ENCODE data around the gene KIF1B.
"Not testable (repeated sequence)": the region's sequence is repeated elsewhere in the genome, so short reads cannot be mapped to it uniquely, and the experiment has no call there.

KIF1B gene

DNA sequence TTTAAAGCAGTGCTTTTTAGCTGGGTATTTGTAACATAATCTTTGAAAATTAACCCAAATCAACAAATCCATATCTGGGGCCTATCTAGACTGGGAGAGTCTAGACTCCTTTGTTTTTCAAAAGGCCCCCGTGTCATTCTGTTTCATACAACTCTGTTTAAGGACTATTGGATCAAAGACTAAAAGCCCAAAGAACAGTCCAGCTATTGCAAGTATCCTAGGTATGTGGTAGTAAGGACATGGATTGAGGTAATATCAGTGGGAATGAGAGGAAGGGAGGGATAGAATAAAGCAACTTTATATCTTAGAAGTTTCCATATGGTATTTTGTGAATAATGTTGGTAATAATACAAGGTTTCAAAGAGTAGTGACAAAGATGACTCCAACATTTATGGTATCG is 18.2 kb downstream of the KIF1B start:
- no peak for FAIRE-seq

DNA sequence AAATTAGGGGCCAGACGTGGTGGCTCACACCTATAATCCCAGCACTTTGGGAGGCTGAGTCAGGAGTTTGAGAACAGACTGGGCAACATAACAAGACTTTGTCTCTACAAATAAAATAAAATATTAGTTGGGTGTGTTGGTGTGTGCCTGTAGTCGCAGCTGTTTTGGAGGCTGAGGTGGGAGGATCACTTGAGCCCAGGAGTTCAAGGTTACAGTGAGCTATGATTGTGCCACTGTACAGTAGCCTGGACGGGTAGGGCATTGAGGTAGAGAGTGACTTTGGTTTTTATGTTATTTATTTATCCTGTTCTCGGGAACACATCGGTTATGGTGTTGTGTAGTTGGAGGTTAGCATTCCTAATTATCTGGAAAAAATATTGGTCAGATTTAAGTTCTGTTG is 19.5 kb downstream of the KIF1B start:
- FAIRE-seq (no peak), DNase-seq (ENCODE audit: insufficient read length, low spot score) (no peak)
- TF ChIP-seq POLR2AphosphoS5 (IDR thresholded peaks at IDR 0.05; ENCODE audit: low read depth, low read length) (no peak), PAX5 (IDR thresholded peaks at IDR 0.05; ENCODE audit: insufficient read depth, low read length, severe bottlenecking) (no peak), SPI1 (IDR thresholded peaks at IDR 0.05; ENCODE audit: low read depth, low read length) (no peak), TAF1 (IDR thresholded peaks at IDR 0.05; ENCODE audit: low read depth, low read length) (no peak), POLR2A (IDR thresholded peaks at IDR 0.05; ENCODE audit: low read depth, low read length) (no peak), POU2F2 (IDR thresholded peaks at IDR 0.05; ENCODE audit: low read depth, low read length) (no peak)

More for the DNA sequence above, 18.2 kb downstream of the KIF1B start:
- no peak for DNase-seq (ENCODE audit: insufficient read length, low spot score)
- TF ChIP-seq POLR2A (IDR thresholded peaks at IDR 0.05; ENCODE audit: low read depth, low read length), result no peak
- no peak for TF ChIP-seq PAX5 (IDR thresholded peaks at IDR 0.05; ENCODE audit: insufficient read depth, low read length, severe bottlenecking)
- no peak for TF ChIP-seq POU2F2 (IDR thresholded peaks at IDR 0.05; ENCODE audit: low read depth, low read length)
- no peak for TF ChIP-seq TAF1 (IDR thresholded peaks at IDR 0.05; ENCODE audit: low read depth, low read length)
- no peak for TF ChIP-seq POLR2AphosphoS5 (IDR thresholded peaks at IDR 0.05; ENCODE audit: low read depth, low read length)
- no peak for TF ChIP-seq SPI1 (IDR thresholded peaks at IDR 0.05; ENCODE audit: low read depth, low read length)

DNA sequence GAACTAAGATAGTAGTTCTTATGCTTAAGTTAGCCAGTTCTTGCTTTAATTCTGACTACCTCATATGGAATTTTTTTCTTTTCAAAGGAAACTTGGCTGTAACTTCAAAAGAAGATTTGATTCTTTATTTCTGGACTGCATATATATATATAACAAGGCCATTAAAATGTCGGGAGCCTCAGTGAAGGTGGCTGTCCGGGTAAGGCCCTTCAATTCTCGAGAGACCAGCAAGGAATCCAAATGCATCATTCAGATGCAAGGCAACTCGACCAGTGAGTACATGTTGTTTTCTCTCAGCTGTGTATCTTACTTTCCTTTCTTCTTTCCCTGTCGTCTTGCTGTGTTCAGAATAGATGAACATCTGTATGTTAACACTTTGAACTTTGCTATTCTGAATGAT is 21.8 kb downstream of the KIF1B start:
- FAIRE-seq (no peak), DNase-seq (ENCODE audit: insufficient read length, low spot score) (no peak)
- TF ChIP-seq POU2F2 (IDR thresholded peaks at IDR 0.05; ENCODE audit: low read depth, low read length) (no peak), PAX5 (IDR thresholded peaks at IDR 0.05; ENCODE audit: insufficient read depth, low read length, severe bottlenecking) (no peak), POLR2AphosphoS5 (IDR thresholded peaks at IDR 0.05; ENCODE audit: low read depth, low read length) (no peak)

DNA sequence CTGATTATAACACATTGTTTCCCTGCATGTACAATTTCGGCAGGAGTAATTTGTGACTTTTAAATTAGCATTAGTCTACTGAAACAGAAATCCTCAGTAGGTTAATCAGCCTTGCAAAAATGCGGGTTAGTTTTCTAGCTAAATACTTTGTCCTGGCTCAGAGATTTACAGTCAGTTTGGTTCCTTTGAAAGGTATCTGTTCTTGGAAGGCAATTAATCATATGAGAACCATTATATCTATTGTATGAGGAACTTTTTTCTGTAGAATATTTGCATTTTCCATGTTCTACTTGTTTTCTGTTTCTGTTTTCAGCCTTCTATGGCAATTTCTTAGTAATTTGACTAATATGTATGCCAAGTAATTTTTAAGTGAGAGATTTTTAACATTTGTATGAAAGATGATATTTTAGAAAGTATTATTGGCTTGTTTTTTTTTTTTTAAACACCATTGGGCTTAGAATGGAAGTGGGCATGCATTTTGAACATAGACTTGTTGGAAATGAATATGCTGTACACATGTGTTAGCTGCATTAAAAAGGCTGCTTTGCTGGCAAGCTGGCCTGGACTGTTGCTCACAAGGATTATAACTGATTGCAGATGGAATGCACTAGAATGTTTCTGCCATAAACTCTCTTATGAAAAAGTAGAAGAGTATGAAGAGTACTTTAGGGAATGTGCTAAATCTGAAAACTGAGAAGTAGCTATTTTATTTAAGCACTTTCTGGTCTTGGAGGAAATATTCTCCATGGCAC is 26.2 kb downstream of the KIF1B start:
- DNase-seq (ENCODE audit: insufficient read length, low spot score) (no peak), FAIRE-seq (no peak)
- TF ChIP-seq POU2F2 (IDR thresholded peaks at IDR 0.05; ENCODE audit: low read depth, low read length), result no peak
- TF ChIP-seq TAF1 (IDR thresholded peaks at IDR 0.05; ENCODE audit: low read depth, low read length), result no peak
- no peak for TF ChIP-seq PAX5 (IDR thresholded peaks at IDR 0.05; ENCODE audit: insufficient read depth, low read length, severe bottlenecking)
- TF ChIP-seq SPI1 (IDR thresholded peaks at IDR 0.05; ENCODE audit: low read depth, low read length), result no peak
- TF ChIP-seq POLR2A (IDR thresholded peaks at IDR 0.05; ENCODE audit: low read depth, low read length), result no peak
- no peak for TF ChIP-seq POLR2AphosphoS5 (IDR thresholded peaks at IDR 0.05; ENCODE audit: low read depth, low read length)

DNA sequence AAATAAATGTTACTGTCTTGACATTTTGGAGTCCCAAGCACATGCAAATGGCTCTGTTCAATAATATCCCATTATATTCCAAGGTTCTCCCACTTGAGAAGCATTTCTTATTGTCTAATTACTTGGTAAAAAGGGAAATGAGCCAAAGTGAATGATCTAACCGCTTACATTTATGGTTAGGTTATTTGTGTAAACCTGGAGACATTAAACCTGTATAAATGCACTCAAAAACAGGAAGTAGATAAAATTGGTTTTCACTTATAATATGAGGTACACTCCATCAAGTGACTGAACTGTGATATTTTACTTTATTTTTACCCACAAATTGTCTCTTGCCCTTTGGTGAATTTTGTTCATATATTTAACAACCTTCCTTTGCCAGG is 26.8 kb downstream of the KIF1B start:
- DNase-seq (ENCODE audit: insufficient read length, low spot score) (no peak), FAIRE-seq (no peak)
- TF ChIP-seq SPI1 (IDR thresholded peaks at IDR 0.05; ENCODE audit: low read depth, low read length) (peak; percentile 70; the same call in 1 of the 2 replicates), POU2F2 (IDR thresholded peaks at IDR 0.05; ENCODE audit: low read depth, low read length) (no peak)

DNA sequence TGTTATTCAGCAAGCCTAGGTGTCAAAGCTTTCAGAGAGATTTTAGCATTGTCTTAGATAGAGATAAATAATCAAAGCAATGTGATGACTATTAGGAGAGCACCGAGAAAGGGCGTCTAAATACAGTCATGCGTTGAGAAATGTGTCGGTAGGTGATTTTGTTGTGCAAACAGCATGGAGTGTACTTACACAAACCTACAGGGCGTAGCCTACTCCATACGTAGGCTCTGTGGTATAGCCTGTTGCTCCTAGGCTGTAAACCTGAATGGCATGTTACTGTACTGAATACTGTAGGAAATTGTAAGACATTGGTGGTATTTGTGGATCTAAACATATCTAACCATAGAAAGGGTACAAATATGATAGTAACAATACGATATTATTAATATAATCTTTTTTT is 31.8 kb downstream of the KIF1B start:
- no peak for TF ChIP-seq POU2F2 (IDR thresholded peaks at IDR 0.05; ENCODE audit: low read depth, low read length)
- TF ChIP-seq TAF1 (IDR thresholded peaks at IDR 0.05; ENCODE audit: low read depth, low read length), result no peak
- TF ChIP-seq PAX5 (IDR thresholded peaks at IDR 0.05; ENCODE audit: insufficient read depth, low read length, severe bottlenecking), result no peak
- TF ChIP-seq POLR2AphosphoS5 (IDR thresholded peaks at IDR 0.05; ENCODE audit: low read depth, low read length), result no peak
- TF ChIP-seq SPI1 (IDR thresholded peaks at IDR 0.05; ENCODE audit: low read depth, low read length), result no peak
- no peak for TF ChIP-seq POLR2A (IDR thresholded peaks at IDR 0.05; ENCODE audit: low read depth, low read length)
- no peak for FAIRE-seq
- no peak for DNase-seq (ENCODE audit: insufficient read length, low spot score)

DNA sequence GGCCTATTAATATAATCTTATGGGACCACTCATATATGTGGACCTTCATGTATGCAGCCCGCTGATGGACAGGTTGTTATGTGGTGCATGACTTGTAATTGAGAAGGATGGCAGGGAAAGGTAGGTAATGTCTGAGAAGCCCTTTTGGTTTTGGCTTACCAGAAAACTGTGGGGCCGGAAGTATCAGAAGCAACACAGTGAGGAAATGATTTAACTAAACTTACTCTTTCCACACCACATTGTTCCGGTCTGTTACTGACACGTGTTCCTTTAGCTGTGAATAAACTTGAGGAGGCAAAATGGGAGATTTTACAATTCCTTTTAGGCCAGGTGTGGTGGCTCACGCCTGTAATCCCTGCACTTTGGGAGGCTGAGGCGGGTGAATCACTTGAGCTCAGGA is 32.4 kb downstream of the KIF1B start:
- DNase-seq (ENCODE audit: insufficient read length, low spot score), result no peak
- FAIRE-seq, result no peak
- TF ChIP-seq SPI1 (IDR thresholded peaks at IDR 0.05; ENCODE audit: low read depth, low read length), result no peak
- no peak for TF ChIP-seq POU2F2 (IDR thresholded peaks at IDR 0.05; ENCODE audit: low read depth, low read length)

DNA sequence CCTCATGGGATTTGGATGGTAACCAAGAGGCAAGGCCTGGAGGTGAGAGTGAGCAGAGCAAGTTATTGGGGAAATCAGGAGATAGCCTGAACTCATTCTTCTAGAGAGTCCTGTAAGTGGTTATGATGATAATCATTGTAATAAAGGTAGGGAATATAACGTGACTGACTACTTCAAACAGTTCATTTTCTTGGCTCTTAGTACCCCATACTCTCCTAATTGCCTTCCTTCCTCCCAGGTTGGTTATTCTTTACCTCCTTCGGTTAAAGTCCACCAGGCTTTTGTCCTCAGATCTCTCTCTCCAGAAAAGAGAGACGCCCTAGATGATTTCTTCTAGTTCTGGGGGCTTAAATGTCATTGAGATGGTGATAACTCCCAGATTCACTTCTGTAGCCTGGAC is 35.3 kb downstream of the KIF1B start:
- FAIRE-seq, result no peak
- DNase-seq (ENCODE audit: insufficient read length, low spot score), result no peak
- TF ChIP-seq TAF1 (IDR thresholded peaks at IDR 0.05; ENCODE audit: low read depth, low read length) (no peak), POLR2A (IDR thresholded peaks at IDR 0.05; ENCODE audit: low read depth, low read length) (no peak), POLR2AphosphoS5 (IDR thresholded peaks at IDR 0.05; ENCODE audit: low read depth, low read length) (no peak), PAX5 (IDR thresholded peaks at IDR 0.05; ENCODE audit: insufficient read depth, low read length, severe bottlenecking) (no peak), POU2F2 (IDR thresholded peaks at IDR 0.05; ENCODE audit: low read depth, low read length) (no peak), SPI1 (IDR thresholded peaks at IDR 0.05; ENCODE audit: low read depth, low read length) (no peak)

DNA sequence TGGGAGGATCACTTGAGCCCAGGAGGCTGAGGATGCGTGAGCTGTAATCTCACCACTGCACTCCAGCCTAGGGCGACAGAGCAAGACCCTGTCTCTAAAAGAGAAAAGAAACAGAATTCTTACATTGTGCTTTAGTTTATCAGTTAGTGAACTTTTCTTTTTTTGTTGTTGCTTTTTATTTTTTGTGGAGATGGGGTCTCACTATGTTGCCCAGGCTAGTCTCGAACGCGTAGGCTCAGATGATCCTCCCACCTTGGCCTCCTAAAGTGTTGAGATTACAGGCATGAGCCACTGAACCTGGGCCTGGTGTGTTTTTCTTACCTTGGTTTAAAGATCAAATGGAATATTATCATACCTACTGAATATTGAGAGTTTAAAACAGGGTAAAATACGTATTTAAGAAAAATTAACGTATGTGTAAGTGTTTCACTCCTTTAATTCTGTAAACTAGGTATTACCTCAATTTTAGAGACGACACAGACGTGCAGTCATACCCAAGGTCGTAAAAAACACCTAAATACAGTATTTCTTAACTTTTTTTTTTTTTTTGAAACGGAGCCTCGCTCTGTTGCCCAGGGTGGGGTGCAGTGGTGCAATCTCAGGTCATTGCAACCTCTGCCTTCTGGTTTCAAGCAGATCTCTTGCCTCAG is 39.6 kb downstream of the KIF1B start:
- TF ChIP-seq PAX5 (IDR thresholded peaks at IDR 0.05; ENCODE audit: insufficient read depth, low read length, severe bottlenecking) (no peak), TAF1 (IDR thresholded peaks at IDR 0.05; ENCODE audit: low read depth, low read length) (no peak), POU2F2 (IDR thresholded peaks at IDR 0.05; ENCODE audit: low read depth, low read length) (no peak), POLR2A (IDR thresholded peaks at IDR 0.05; ENCODE audit: low read depth, low read length) (no peak), SPI1 (IDR thresholded peaks at IDR 0.05; ENCODE audit: low read depth, low read length) (no peak), POLR2AphosphoS5 (IDR thresholded peaks at IDR 0.05; ENCODE audit: low read depth, low read length) (no peak)

DNA sequence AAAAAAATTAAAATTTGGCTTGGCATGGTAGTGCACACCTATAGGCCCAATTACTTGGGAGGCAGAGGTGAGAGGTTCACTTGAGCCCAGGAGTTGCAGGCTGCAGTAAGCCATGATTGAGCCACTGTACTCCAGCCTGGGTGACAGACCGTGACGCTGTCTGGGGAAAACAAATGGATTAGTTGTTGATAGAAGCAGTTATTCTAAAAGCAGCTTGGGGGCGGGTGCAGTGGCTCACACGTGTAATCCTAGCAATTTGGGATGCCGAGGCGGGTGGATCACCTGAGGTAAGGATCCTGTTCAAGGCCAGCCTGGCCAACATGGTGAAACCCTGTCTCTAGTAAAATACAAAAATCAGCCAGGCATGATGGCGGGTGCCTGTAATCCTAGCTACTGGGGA is 40.3 kb downstream of the KIF1B start:
- FAIRE-seq, result no peak
- no peak for TF ChIP-seq TAF1 (IDR thresholded peaks at IDR 0.05; ENCODE audit: low read depth, low read length)
- TF ChIP-seq POLR2AphosphoS5 (IDR thresholded peaks at IDR 0.05; ENCODE audit: low read depth, low read length), result no peak
- no peak for TF ChIP-seq POLR2A (IDR thresholded peaks at IDR 0.05; ENCODE audit: low read depth, low read length)
- no peak for TF ChIP-seq POU2F2 (IDR thresholded peaks at IDR 0.05; ENCODE audit: low read depth, low read length)
- no peak for TF ChIP-seq SPI1 (IDR thresholded peaks at IDR 0.05; ENCODE audit: low read depth, low read length)
- TF ChIP-seq PAX5 (IDR thresholded peaks at IDR 0.05; ENCODE audit: insufficient read depth, low read length, severe bottlenecking), result no peak

More for the DNA sequence above, 39.6 kb downstream of the KIF1B start:
- DNase-seq (ENCODE audit: insufficient read length, low spot score) (no peak), FAIRE-seq (no peak)

DNA sequence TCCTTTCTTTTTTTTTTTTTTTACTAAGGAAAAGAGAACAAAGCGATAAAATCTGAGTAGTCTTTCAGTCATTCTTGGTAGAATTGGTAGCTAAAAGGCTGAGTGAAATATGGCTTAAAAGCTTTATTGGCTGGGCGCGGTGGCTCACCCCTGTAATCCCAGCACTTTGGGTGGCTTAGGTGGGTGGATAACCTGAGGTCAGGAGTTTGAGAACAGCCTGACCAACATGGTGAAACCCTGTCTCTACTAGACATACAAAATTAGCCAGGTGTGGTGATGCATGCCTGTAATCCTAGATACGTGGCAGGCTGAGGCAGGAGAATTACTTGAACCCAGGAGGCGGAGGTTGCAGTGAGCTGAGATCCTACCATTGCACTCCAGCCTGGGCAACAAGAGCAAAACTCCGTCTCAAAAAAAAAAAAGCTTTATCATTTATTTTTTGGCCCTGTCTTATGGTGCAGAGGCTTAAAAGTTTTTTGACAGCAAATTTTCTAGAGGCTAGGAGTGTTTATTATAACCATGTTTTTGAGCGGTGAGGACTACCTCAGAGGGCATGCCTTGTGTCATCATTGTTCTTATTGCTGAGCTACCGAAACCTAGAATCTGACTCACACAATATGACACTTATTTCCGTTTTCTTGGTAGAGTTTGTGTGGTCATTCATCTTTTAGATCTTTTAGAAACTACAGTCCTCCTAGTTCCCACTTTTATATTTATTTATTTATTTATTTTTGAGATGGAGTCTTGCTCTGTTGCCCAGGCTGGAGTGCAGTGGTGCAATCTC is 41.1 kb downstream of the KIF1B start:
- not testable (repeated sequence) for DNase-seq (ENCODE audit: insufficient read length, low spot score); FAIRE-seq

More for the DNA sequence above, 40.3 kb downstream of the KIF1B start:
- DNase-seq (ENCODE audit: insufficient read length, low spot score), result no peak
